Measurements from ENCODE around the gene TUBG2. TPM values are rescaled to one million over a fixed set of nuclear protein-coding genes. Genes with fewer than 3 reads are reported as not detected.

Gene TUBG2
- total and polyA plus RNA-seq, 5 donors: 11.6 to 21.3 (median 18.8) TPM

- WGBS: 81% methylated on average over 28 of the region's 28 CpGs
- Histone ChIP-seq H3K27ac (ENCODE audit: low read length) (no peak overlapping the region), H3K4me1 (ENCODE audit: control insufficient read depth, insufficient read depth, low read length) (peaks cover 9% of the 10 kb centered on the region), H3K9me3 (ENCODE audit: control insufficient read depth, low read length) (no peaks in the 10 kb centered on the region), H3K4me3 (ENCODE audit: low read length) (no peak overlapping the region), H3K27me3 (ENCODE audit: control insufficient read depth, insufficient read depth) (no peaks in the 10 kb centered on the region)
- no peak for ATAC-seq
- intact Hi-C loops (cut with DNase I): loop anchor here in 1 of 4 donors (10.0 kb wide), 1 partner anchor 67 kb away; the partner anchor contains the start of genes RETREG3 and TUBG1
- peak in 2 of 3 donors; percentile 60 to 64 for DNase-seq
Observed at GRCh38 chr17:42672038-42672437, 13.0 kb downstream of the TUBG2 start.

GRCh38 chr17:42673266-42673884 is 14.3 kb downstream of the TUBG2 start:
- ATAC-seq: no peak
- WGBS: 58% methylated on average over 30 of the region's 30 CpGs
- H3K27ac ChIP-seq (ENCODE audit: low read length): no peak overlapping the region
- no peaks in the 10 kb centered on the region for H3K9me3 ChIP-seq (ENCODE audit: control insufficient read depth, low read length)
- peaks cover 4% of the 10 kb centered on the region for H3K4me1 ChIP-seq (ENCODE audit: control insufficient read depth, insufficient read depth, low read length)
- no peaks in the 10 kb centered on the region for H3K27me3 ChIP-seq (ENCODE audit: control insufficient read depth, insufficient read depth)
- DNase-seq: peak in 2 of 3 donors; percentile 74 to 79
- H3K4me3 ChIP-seq (ENCODE audit: low read length): peak overlapping the region; percentile 47
- intact Hi-C loops (cut with DNase I): loop anchor here in 1 of 4 donors (10.0 kb wide), 1 partner anchor 69 kb away; the partner anchor contains the start of genes RETREG3 and TUBG1

GRCh38 chr17:42673885-42674754 is 15.0 kb downstream of the TUBG2 start:
- Histone ChIP-seq H3K4me3 (ENCODE audit: low read length) (peak overlapping the region; percentile 47), H3K27me3 (ENCODE audit: control insufficient read depth, insufficient read depth) (no peaks in the 10 kb centered on the region), H3K4me1 (ENCODE audit: control insufficient read depth, insufficient read depth, low read length) (peaks cover 5% of the 10 kb centered on the region), H3K9me3 (ENCODE audit: control insufficient read depth, low read length) (no peaks in the 10 kb centered on the region), H3K27ac (ENCODE audit: low read length) (peak overlapping the region; percentile 61)
- ATAC-seq (peak; percentile 2 to 8), DNase-seq (peak; percentile 80 to 94 (median 89))
- intact Hi-C loops (cut with DNase I): loop anchor here in 1 of 4 donors (10.0 kb wide), 1 partner anchor 69 kb away; the partner anchor contains the start of genes RETREG3 and TUBG1
- WGBS: 11% methylated on average over 32 of the region's 32 CpGs

- H3K27me3 ChIP-seq (ENCODE audit: control insufficient read depth, insufficient read depth): no peaks in the 10 kb centered on the region
Observed at GRCh38 chr17:42674755-42675347, 15.8 kb downstream of the TUBG2 start.

GRCh38 chr17:42675348-42675964 is 16.4 kb downstream of the TUBG2 start:
- Histone ChIP-seq H3K4me1 (ENCODE audit: control insufficient read depth, insufficient read depth, low read length) (peaks cover 5% of the 10 kb centered on the region), H3K27ac (ENCODE audit: low read length) (peak overlapping the region; percentile 62), H3K4me3 (ENCODE audit: low read length) (peak overlapping the region; percentile 47), H3K27me3 (ENCODE audit: control insufficient read depth, insufficient read depth) (no peaks in the 10 kb centered on the region), H3K9me3 (ENCODE audit: control insufficient read depth, low read length) (no peaks in the 10 kb centered on the region)
- WGBS: 2% methylated on average over 27 of the region's 27 CpGs
- DNase-seq: peak in 2 of 3 donors; percentile 76 to 86
- no peak for ATAC-seq
- intact Hi-C loops (cut with DNase I): loop anchor here in 3 of 4 donors (5.0 to 10.0 kb wide), 3 partner anchors 68 to 98 kb away; partner anchors contain the start of genes RETREG3 (in 2 of the 3), TUBG1 (in 2 of the 3) and PSMC3IP (in 1 of the 3)

More at GRCh38 chr17:42674755-42675347, 15.8 kb downstream of the TUBG2 start:
- Histone ChIP-seq H3K4me3 (ENCODE audit: low read length) (peak overlapping the region; percentile 47), H3K27ac (ENCODE audit: low read length) (peak overlapping the region; percentile 61), H3K4me1 (ENCODE audit: control insufficient read depth, insufficient read depth, low read length) (peaks cover 5% of the 10 kb centered on the region), H3K9me3 (ENCODE audit: control insufficient read depth, low read length) (no peaks in the 10 kb centered on the region)
- ATAC-seq (no peak), DNase-seq (peak in 2 of 3 donors; percentile 68 to 70)
- intact Hi-C loops (cut with DNase I): loop anchor here in 3 of 4 donors (5.0 to 10.0 kb wide), 3 partner anchors 68 to 98 kb away; partner anchors contain the start of genes RETREG3 (in 2 of the 3), TUBG1 (in 2 of the 3) and PSMC3IP (in 1 of the 3)
- 30% methylated on average over 9 of the region's 9 CpGs for WGBS

- peak overlapping the region; percentile 62 for H3K27ac ChIP-seq (ENCODE audit: low read length)
- WGBS: under 1% methylated on average over 43 of the region's 43 CpGs
- peak; percentile 4 for ATAC-seq
- peak; percentile 68 to 89 (median 88) for DNase-seq
- H3K4me3 ChIP-seq (ENCODE audit: low read length): peak overlapping the region; percentile 47
- peaks cover 5% of the 10 kb centered on the region for H3K4me1 ChIP-seq (ENCODE audit: control insufficient read depth, insufficient read depth, low read length)
- H3K9me3 ChIP-seq (ENCODE audit: control insufficient read depth, low read length): no peaks in the 10 kb centered on the region
- intact Hi-C loops (cut with DNase I): loop anchor here in 3 of 4 donors (5.0 to 10.0 kb wide), 3 partner anchors 69 to 99 kb away; partner anchors contain the start of genes RETREG3 (in 2 of the 3), TUBG1 (in 2 of the 3) and PSMC3IP (in 1 of the 3)
- no peaks in the 10 kb centered on the region for H3K27me3 ChIP-seq (ENCODE audit: control insufficient read depth, insufficient read depth)
Observed at GRCh38 chr17:42675965-42676423, 16.9 kb downstream of the TUBG2 start.

GRCh38 chr17:42676424-42677011 is 17.4 kb downstream of the TUBG2 start, which contains the start of gene PLEKHH3:
TSS of gene PLEKHH3 (minus strand) at chr17:42676994. CDS start at chr17:42676563, 431 bp downstream.
- DNase-seq: no peak
- H3K27ac ChIP-seq (ENCODE audit: low read length): peak within 1 kb of the TSS; percentile 99
- H3K4me3 ChIP-seq (ENCODE audit: low read length): peak within 1 kb of the TSS; percentile 80
- WGBS: under 1% methylated on average over 51 of the region's 51 CpGs
- peaks cover 5% of the 10 kb centered on the region for H3K4me1 ChIP-seq (ENCODE audit: control insufficient read depth, insufficient read depth, low read length)
- H3K27me3 ChIP-seq (ENCODE audit: control insufficient read depth, insufficient read depth): no peaks in the 10 kb centered on the region
- intact Hi-C loops (cut with DNase I): loop anchor here in 3 of 4 donors (5.0 to 10.0 kb wide), 3 partner anchors 69 to 99 kb away; partner anchors contain the start of genes RETREG3 (in 2 of the 3), TUBG1 (in 2 of the 3) and PSMC3IP (in 1 of the 3)
- no peaks in the 10 kb centered on the region for H3K9me3 ChIP-seq (ENCODE audit: control insufficient read depth, low read length)
- peak in 1 of 2 donors; percentile 0 for ATAC-seq

GRCh38 chr17:42677012-42677857 is 18.2 kb downstream of the TUBG2 start:
- DNase-seq (peak; percentile 100), ATAC-seq (peak; percentile 80 to 82)
- 2% methylated on average over 33 of the region's 33 CpGs for WGBS
- H3K4me1 ChIP-seq (ENCODE audit: control insufficient read depth, insufficient read depth, low read length): peaks cover 5% of the 10 kb centered on the region
- H3K4me3 ChIP-seq (ENCODE audit: low read length): peak overlapping the region; percentile 80
- H3K27me3 ChIP-seq (ENCODE audit: control insufficient read depth, insufficient read depth): no peaks in the 10 kb centered on the region
- intact Hi-C loops (cut with DNase I): loop anchor here in 3 of 4 donors (5.0 to 10.0 kb wide), 3 partner anchors 70 to 100 kb away; partner anchors contain the start of genes RETREG3 (in 2 of the 3), TUBG1 (in 2 of the 3) and PSMC3IP (in 1 of the 3)
- H3K9me3 ChIP-seq (ENCODE audit: control insufficient read depth, low read length): no peaks in the 10 kb centered on the region
- H3K27ac ChIP-seq (ENCODE audit: low read length): peak overlapping the region; percentile 99
